Measurements from ENCODE around the gene STK25. TPM values are rescaled to one million over a fixed set of nuclear protein-coding genes. Genes with fewer than 3 reads are reported as not detected.
"Not testable (repeated sequence)": the region's sequence is repeated elsewhere in the genome, so short reads cannot be mapped to it uniquely, and the experiment has no call there.

STK25 gene
- total RNA-seq, 1 donor from 2014 or later = 198 TPM

GRCh38 chr2:241531161-241531722 is 22.9 kb upstream of the STK25 start:
- Mint-ChIP-seq H3K4me3 (no peak overlapping the region), H3K36me3 (no peaks in the 10 kb centered on the region), H3K27me3 (peaks cover 12% of the 10 kb centered on the region), H3K4me1 (ENCODE audit: unreplicated experiment) (no peaks in the 10 kb centered on the region), H3K9me3 (no peaks in the 10 kb centered on the region), H3K27ac (no peak overlapping the region)
- no peak for TF ChIP-seq CTCF (conservative IDR thresholded peaks at IDR 0.05)
- no peak for DNase-seq (ENCODE audit: extremely low spot score, unreplicated experiment)

GRCh38 chr2:241530571-241530970 is 22.2 kb upstream of the STK25 start:
- TF ChIP-seq CTCF (conservative IDR thresholded peaks at IDR 0.05) = no peak
- peaks cover 12% of the 10 kb centered on the region for H3K27me3 Mint-ChIP-seq

GRCh38 chr2:241525818-241526780 is 17.7 kb upstream of the STK25 start:
- H3K4me3 Mint-ChIP-seq; H3K27me3 Mint-ChIP-seq; H3K36me3 Mint-ChIP-seq; H3K9me3 Mint-ChIP-seq; H3K4me1 Mint-ChIP-seq (ENCODE audit: unreplicated experiment); DNase-seq (ENCODE audit: extremely low spot score, unreplicated experiment); H3K27ac Mint-ChIP-seq: not testable (repeated sequence)

More at GRCh38 chr2:241530571-241530970, 22.2 kb upstream of the STK25 start:
- DNase-seq (ENCODE audit: extremely low spot score, unreplicated experiment) = no peak
- no peak overlapping the region for H3K4me3 Mint-ChIP-seq
- no peak overlapping the region for H3K27ac Mint-ChIP-seq
- no peaks in the 10 kb centered on the region for H3K9me3 Mint-ChIP-seq
- no peaks in the 10 kb centered on the region for H3K36me3 Mint-ChIP-seq
- H3K4me1 Mint-ChIP-seq (ENCODE audit: unreplicated experiment) = no peaks in the 10 kb centered on the region

- no peaks in the 10 kb centered on the region for H3K27me3 Mint-ChIP-seq
- peaks cover 1% of the 10 kb centered on the region for H3K36me3 Mint-ChIP-seq
- no peak for DNase-seq (ENCODE audit: extremely low spot score, unreplicated experiment)
Measured at GRCh38 chr2:241522477-241522876, 14.1 kb upstream of the STK25 start.

GRCh38 chr2:241519669-241520068 is 11.3 kb upstream of the STK25 start:
- no peaks in the 10 kb centered on the region for H3K4me1 Mint-ChIP-seq (ENCODE audit: unreplicated experiment)
- no peak for DNase-seq (ENCODE audit: extremely low spot score, unreplicated experiment)
- no peak for TF ChIP-seq CTCF (conservative IDR thresholded peaks at IDR 0.05)
- H3K27ac Mint-ChIP-seq = peak overlapping the region; percentile 31
- peaks cover 5% of the 10 kb centered on the region for H3K36me3 Mint-ChIP-seq
- peaks cover 5% of the 10 kb centered on the region for H3K9me3 Mint-ChIP-seq
- H3K4me3 Mint-ChIP-seq = no peak overlapping the region
- H3K27me3 Mint-ChIP-seq = no peaks in the 10 kb centered on the region

More at GRCh38 chr2:241522477-241522876, 14.1 kb upstream of the STK25 start:
- Mint-ChIP-seq H3K4me1 (ENCODE audit: unreplicated experiment) (no peaks in the 10 kb centered on the region), H3K27ac (no peak overlapping the region), H3K4me3 (no peak overlapping the region), H3K9me3 (peaks cover 1% of the 10 kb centered on the region)
- TF ChIP-seq CTCF (conservative IDR thresholded peaks at IDR 0.05) = no peak

- no peaks in the 10 kb centered on the region for H3K4me1 Mint-ChIP-seq (ENCODE audit: unreplicated experiment)
Measured at GRCh38 chr2:241517297-241517696, 8.9 kb upstream of the STK25 start.

More at GRCh38 chr2:241517297-241517696, 8.9 kb upstream of the STK25 start:
- TF ChIP-seq CTCF (conservative IDR thresholded peaks at IDR 0.05) = no peak
- no peak for DNase-seq (ENCODE audit: extremely low spot score, unreplicated experiment)
- Mint-ChIP-seq H3K27me3 (no peaks in the 10 kb centered on the region), H3K9me3 (peaks cover 5% of the 10 kb centered on the region), H3K27ac (no peak overlapping the region), H3K36me3 (peaks cover 5% of the 10 kb centered on the region), H3K4me3 (no peak overlapping the region)

All from type B pancreatic cell (in vitro differentiated cells).